ENCODE measurements around the gene SYNE4.
A peak's percentile ranks its signal among the peaks of the same experiment; 100 is the strongest.
"Not testable (repeated sequence)": the region's sequence is repeated elsewhere in the genome, so short reads cannot be mapped to it uniquely, and the experiment has no call there.

The SYNE4 gene

DNA sequence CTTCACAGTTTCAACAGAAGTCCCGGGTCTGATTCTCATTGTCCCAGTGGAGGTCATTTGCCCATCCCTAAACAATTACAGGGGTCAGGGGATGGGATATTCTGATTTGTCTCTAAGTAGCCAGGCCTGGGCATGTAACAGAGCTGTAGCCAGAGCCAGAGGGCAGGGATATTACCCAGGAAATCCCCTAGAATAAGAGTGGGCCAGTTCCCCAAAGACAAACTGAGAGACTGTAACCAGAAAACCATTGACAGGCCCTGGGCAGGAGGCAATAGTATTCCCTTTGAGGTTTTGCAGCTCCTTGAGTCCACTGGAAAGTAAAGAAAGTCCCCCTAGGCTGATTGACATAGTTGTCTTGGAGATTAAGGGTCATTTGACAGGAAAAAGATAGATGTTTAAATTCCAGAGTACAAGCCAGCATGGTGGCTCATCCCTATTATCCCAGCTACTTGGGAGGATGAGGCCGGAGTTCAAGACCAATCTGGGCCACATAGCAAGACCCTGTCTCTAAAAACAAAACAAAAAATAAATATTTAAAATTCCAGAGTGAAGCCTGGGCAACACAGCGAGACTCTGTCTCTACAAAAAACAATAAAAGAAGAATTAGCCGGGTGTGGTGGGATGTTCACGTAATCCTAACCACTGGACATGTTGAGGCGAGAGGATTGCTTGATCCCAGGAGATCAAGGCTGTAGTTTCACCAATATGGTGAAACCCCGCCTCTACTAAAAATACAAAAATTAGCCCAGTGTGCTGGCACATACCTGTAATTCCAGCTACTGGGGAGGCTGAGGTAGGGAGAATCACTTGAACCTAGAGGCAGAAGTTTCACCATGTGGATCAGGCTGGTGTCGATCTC lies 15.5 kb downstream of the SYNE4 start:
- no peak overlapping the region for H3K4me3 ChIP-seq (ENCODE audit: low read depth, low read length)
- no peak for DNase-seq (ENCODE audit: low read depth)

DNA sequence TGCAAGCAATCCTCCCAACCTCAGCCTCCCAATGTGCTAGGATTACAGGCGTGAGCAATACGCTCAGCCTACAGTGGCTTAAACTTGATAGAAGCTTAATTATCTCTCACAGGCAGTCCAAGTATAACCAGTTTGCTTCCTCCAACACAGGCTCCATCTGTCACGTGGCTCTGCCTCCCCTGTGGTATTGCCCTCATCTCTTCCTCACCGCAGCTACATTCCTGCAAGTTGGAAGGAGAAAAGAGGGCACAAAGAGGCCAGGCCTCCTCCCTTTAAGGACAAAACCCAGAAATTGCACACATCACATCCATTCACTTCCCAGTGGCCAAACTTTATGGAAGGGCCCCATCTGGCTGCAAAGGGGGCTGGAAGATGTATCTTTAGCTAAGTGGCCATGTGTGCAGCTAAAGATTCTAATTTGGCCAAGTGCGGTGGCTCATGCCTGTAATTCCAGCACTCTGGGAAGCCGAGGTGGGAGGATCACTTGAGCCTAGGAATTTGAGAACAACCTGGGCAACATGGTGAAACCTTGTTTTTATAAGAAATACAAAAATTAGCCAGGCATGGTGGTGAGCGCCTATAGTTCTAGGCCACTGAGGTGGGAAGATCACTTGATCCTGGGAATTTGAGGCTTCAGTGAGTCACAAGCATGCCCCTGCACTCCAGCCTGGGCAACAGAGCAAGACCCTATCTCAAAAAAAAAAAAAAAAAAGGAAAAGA lies 16.7 kb downstream of the SYNE4 start:
- DNase-seq (ENCODE audit: low read depth) = no peak

GRCh38 chr19:35990771-35991730 lies 17.6 kb downstream of the SYNE4 start:
- H3K4me3 ChIP-seq (ENCODE audit: low read depth, low read length) = no peak overlapping the region
- no peak for DNase-seq (ENCODE audit: low read depth)

More for the DNA sequence above, 16.7 kb downstream of the SYNE4 start:
- no peak overlapping the region for H3K4me3 ChIP-seq (ENCODE audit: low read depth, low read length)

- no peak overlapping the region for H3K4me3 ChIP-seq (ENCODE audit: low read depth, low read length)
- DNase-seq (ENCODE audit: low read depth) = no peak
These were observed 18.5 kb downstream of the SYNE4 start for GRCh38 chr19:35990156-35990555.

DNA sequence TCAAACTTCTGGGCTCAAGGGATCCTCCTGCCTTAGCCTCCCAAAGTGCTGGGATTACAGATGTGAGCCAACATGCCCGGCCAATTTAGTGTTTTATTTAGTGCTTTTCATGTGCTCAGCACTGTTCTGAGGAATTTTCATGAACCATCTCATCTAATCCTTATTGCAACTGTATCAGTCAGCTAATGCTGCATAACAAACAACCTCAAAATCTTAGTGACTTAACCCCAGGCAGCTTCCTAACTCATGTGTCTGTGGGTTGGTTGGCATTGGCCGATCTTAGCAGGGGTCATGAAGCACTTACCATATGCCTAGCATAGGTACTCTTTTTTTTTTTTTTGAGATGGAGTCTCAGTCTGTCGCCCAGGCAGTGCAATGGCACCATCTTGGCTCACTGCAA lies 19.8 kb downstream of the SYNE4 start:
- no peak overlapping the region for H3K4me3 ChIP-seq (ENCODE audit: low read depth, low read length)
- no peak for DNase-seq (ENCODE audit: low read depth)

DNA sequence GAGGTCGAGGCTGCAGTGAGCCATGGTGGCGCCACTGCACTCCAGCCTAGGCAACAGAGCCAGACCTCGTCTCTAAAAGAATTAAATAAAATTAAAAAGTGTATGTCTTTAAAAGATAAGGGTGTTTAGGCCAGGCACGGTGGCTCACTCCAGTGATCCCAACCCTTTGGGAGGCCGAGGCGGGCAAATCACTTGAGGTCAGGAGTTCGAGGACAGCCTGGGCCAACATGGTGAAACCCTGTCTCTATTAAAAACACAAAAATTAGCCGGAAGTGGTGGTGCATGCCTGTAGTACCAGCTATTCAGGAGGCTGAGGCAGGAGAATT lies 21.1 kb downstream of the SYNE4 start:
- peak overlapping the region; percentile 38 for H3K4me3 ChIP-seq (ENCODE audit: low read depth, low read length)
- no peak for DNase-seq (ENCODE audit: low read depth)

DNA sequence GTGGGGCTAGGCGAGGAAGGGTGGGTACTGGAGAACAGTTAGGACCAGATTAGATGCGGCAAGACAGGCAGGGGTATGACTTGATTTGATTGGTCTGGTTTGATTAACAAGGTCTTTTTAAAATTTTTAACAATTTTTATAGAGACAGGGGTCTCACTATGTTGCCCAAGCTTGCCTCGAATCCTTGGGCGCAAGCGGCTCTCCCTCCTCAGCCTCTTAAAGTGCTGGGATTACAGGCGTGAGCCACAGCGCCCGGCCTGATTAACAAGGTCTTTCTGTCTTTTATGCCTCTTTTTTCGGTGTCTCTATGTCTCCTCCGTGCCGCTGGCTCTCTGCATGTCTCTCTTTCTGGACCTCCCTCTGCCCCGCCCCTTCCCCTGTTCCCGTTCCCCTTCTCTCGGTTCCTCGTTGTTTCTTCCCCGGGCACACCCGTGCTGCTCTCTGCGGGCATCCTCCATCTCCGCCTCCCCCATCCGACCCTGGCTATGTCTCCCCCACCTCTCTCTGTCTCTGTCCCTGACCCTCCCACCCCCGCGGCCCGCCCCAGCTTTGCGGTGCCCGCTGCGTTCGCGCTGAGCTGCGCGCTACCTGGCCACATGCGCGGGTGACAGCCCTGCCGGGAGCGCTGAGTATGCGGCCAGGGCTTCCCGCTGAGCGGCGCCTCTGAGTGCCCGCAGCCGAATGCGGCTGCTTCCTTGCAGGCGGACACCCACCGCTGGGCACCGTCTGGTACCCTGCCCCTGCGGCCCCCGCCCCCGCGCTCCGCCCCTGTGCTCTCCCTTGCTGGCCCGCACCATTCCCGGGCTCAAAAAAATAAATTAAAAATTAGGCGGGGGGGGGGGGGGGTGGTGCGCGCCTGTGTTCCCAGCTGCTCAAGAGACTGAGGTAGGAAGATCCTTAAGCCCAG lies 21.7 kb downstream of the SYNE4 start:
- DNase-seq (ENCODE audit: low read depth) = no peak
- peak overlapping the region; percentile 38 for H3K4me3 ChIP-seq (ENCODE audit: low read depth, low read length)

GRCh38 chr19:35986111-35986510 lies 22.5 kb downstream of the SYNE4 start:
- no peak for DNase-seq (ENCODE audit: low read depth)
- H3K4me3 ChIP-seq (ENCODE audit: low read depth, low read length) = no peak overlapping the region

- H3K4me3 ChIP-seq (ENCODE audit: low read depth, low read length) = no peak overlapping the region
- DNase-seq (ENCODE audit: low read depth) = no peak
These were observed 25.4 kb downstream of the SYNE4 start for GRCh38 chr19:35983177-35983576.

GRCh38 chr19:35980997-35981396 lies 27.6 kb downstream of the SYNE4 start:
- DNase-seq (ENCODE audit: low read depth); H3K4me3 ChIP-seq (ENCODE audit: low read depth, low read length): not testable (repeated sequence)

- DNase-seq (ENCODE audit: low read depth) = no peak
- no peak overlapping the region for H3K4me3 ChIP-seq (ENCODE audit: low read depth, low read length)
These were observed 29.7 kb downstream of the SYNE4 start for GRCh38 chr19:35978832-35979365.

DNA sequence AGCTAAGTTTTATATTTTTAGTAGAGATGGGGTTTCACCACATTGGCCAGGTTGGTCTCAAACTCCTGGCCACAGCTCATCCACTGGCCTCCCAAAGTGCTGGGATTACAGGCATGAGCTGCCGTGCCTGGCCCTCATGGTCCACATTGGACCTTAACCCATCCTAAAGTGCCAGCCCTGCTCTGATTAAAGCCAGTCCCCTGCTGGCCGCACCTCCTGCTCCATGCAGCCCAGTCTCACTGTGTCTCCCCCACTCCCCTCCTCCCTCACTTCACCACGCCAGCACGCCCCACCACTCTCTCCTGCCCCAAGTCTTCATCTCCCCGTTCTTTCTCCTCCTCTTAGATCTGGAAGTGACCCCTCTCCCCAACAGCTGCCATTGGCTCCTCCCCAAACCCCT lies 30.3 kb downstream of the SYNE4 start:
- no peak for DNase-seq (ENCODE audit: low read depth)
- H3K4me3 ChIP-seq (ENCODE audit: low read depth, low read length) = no peak overlapping the region

DNA sequence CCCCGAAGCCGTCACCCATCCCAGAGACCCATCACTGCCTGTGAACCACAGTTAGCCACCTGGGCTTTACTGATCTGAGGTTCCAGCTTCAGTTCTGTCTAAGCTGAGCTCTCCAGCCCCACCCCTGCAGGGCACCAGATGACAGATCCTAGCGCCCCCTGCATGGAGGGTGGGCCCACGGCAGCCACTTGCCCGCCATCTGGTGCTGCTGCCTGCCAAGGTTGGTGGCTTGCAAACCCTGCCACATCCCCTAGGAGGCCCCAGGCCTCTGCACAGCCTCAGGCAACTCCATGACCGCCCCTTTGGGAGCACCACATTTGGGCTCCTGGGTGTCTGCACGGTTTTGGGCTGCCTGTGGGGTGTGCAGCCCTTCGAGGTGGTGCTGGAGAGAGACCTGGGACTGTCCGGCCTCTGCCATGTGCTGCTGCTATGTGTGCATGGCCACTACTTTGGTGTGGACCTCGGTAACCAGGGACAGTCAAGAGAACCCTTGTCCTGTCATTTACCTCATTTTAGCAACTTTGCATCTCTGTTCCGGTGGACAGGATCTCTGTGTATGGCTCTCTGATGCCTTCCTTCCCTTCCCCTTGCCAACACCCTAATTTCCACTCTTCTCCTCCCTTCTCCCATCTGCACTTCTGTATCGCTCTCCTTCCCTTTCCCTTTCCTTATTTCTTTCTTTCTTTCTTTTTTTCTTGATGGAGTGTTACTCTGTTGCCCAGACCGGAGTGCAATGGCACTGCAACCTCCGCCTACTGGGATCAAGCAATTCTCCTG lies 31.0 kb downstream of the SYNE4 start:
- H3K4me3 ChIP-seq (ENCODE audit: low read depth, low read length) = no peak overlapping the region
- no peak for DNase-seq (ENCODE audit: low read depth)

- DNase-seq (ENCODE audit: low read depth) = no peak
- H3K4me3 ChIP-seq (ENCODE audit: low read depth, low read length) = no peak overlapping the region
These were observed 32.9 kb downstream of the SYNE4 start for GRCh38 chr19:35975608-35976214.

GRCh38 chr19:35973487-35973886 lies 35.1 kb downstream of the SYNE4 start:
- no peak for DNase-seq (ENCODE audit: low read depth)
- H3K4me3 ChIP-seq (ENCODE audit: low read depth, low read length) = no peak overlapping the region

DNA sequence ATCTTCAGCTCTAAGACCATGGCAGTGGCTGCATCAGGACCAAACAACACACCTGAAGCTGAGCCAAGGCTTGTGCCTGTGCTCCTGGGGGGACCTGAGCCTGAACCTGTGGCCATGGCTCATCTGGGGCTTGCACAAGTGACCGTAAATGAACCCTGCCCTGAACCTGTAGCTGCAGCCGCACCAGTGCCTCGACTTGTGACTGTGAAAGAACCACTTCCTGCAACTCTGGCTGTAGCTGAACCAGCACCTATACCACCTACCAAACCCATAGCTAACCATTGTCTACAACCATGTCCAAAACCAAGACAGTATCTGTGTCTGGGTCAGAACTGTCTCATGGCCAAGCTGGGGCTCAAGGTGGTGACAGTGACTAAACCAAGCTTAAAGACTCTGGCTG lies 41.8 kb downstream of the SYNE4 start:
- no peak for DNase-seq (ENCODE audit: low read depth)
- H3K4me3 ChIP-seq (ENCODE audit: low read depth, low read length) = no peak overlapping the region

- DNase-seq (ENCODE audit: low read depth) = peak; percentile 22
These were observed 45.1 kb downstream of the SYNE4 start for GRCh38 chr19:35963514-35963913.

More at GRCh38 chr19:35963514-35963913, 45.1 kb downstream of the SYNE4 start:
- H3K4me3 ChIP-seq (ENCODE audit: low read depth, low read length) = no peak overlapping the region

All from skeletal muscle cell (primary cell).